ENCODE measurements around the gene LRBA.
A peak's percentile ranks its signal among the peaks of the same experiment; 100 is the strongest.

LRBA gene

GRCh38 chr4:150231107-150231770 is 783.8 kb downstream of the LRBA start:
- no peak for TF ChIP-seq CTCF (IDR thresholded peaks at IDR 0.05; ENCODE audit: low read depth, low read length, missing control alignments)
- in situ Hi-C loops (cut with HindIII; ENCODE audit: low sequenced_read_pairs) = no loop called here
- DNase-seq (ENCODE audit: low read depth) = no peak
- no peak overlapping the region for H3K4me3 ChIP-seq (ENCODE audit: low read depth, low read length)

DNA sequence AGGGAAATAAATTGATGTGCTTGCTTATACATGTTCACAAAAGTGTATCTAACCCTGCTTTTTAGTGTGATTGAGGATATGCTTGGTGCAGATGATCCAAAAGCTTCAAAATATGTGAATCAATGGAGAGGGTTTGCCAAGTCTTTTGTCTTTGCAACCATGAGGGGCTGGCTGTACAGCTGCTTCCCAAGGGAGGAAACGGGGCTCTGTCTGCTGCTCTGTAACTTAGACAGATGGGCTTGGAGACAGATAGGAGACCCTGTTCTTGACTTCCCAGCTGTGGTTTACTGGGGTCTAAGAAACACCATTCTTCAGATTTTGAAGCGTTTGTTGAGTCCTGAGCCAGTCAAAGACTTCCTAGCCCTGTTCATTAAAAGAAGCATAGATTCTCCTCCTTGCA is 784.5 kb downstream of the LRBA start:
- H3K4me3 ChIP-seq (ENCODE audit: low read depth, low read length) = no peak overlapping the region
- in situ Hi-C loops (cut with HindIII; ENCODE audit: low sequenced_read_pairs) = no loop called here
- no peak for DNase-seq (ENCODE audit: low read depth)

GRCh38 chr4:150229520-150229919 is 785.6 kb downstream of the LRBA start:
- no peak overlapping the region for H3K4me3 ChIP-seq (ENCODE audit: low read depth, low read length)
- no peak for TF ChIP-seq CTCF (IDR thresholded peaks at IDR 0.05; ENCODE audit: low read depth, low read length, missing control alignments)
- DNase-seq (ENCODE audit: low read depth) = peak; percentile 70
- in situ Hi-C loops (cut with HindIII; ENCODE audit: low sequenced_read_pairs) = no loop called here

More for the DNA sequence above, 784.5 kb downstream of the LRBA start:
- TF ChIP-seq CTCF (IDR thresholded peaks at IDR 0.05; ENCODE audit: low read depth, low read length, missing control alignments) = no peak

DNA sequence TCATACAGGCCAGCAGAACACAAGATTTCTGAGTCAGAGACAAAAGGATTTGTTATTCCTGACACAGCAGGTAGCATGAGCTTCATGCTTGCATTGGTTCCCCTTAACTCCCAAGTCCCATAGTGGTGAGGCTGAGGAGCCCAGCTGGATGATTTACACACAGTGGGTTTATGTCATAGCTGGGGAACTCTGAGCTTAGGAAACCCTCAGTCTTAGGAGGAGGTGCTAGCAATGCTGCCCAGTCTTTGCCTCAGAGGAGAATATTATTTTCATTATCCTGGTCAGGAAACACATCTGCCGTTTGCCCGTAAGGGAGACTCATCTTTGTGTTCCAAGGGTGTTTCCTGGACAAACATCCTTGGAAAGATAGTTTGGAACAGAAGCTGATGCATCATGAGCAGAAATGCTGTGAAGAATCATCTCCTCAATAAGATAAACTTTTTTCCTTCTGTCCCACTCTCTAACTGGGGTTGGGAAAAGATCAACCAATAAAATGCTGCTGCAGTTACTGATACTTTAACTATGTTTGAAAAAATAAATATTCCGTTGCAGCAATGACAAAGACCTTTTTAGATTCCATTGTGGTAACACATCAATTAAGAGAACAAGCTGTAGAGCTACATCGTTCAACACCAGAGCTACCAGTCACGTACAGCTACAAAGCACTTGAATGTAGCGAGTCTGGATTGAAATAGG is 790.0 kb downstream of the LRBA start:
- no peak for TF ChIP-seq CTCF (IDR thresholded peaks at IDR 0.05; ENCODE audit: low read depth, low read length, missing control alignments)
- peak overlapping the region; percentile 13 for H3K4me3 ChIP-seq (ENCODE audit: low read depth, low read length)
- in situ Hi-C loops (cut with HindIII; ENCODE audit: low sequenced_read_pairs) = loop anchor here (5.0 kb wide), 1 partner anchor 52 kb away; no protein-coding TSS in a partner anchor
- DNase-seq (ENCODE audit: low read depth) = peak; percentile 95

GRCh38 chr4:150219841-150220240 is 795.2 kb downstream of the LRBA start:
- in situ Hi-C loops (cut with HindIII; ENCODE audit: low sequenced_read_pairs) = loop anchor here (5.0 to 10.0 kb wide), 2 partner anchors 57 to 205 kb away; no protein-coding TSS in a partner anchor
- H3K4me3 ChIP-seq (ENCODE audit: low read depth, low read length) = no peak overlapping the region
- DNase-seq (ENCODE audit: low read depth) = no peak
- no peak for TF ChIP-seq CTCF (IDR thresholded peaks at IDR 0.05; ENCODE audit: low read depth, low read length, missing control alignments)

DNA sequence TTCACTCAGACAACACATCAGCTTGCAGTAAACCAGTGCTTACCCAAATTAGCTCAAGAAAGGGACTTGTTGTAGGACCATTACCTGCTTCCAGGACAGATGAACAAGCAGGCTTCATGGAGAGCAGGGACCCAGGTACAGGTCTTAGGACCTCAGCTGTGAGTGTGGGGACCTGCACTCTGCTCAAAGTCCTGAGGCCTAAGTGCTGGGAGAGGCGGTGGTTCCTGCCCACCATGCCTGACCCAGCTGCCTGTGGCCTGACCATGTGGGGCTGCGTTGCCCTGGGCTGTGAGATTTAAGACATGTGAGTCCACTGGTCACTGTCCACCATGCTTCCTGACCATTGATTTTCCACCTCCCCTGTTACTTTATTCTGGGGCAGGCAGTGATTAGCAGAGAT is 796.6 kb downstream of the LRBA start:
- in situ Hi-C loops (cut with HindIII; ENCODE audit: low sequenced_read_pairs) = loop anchor here (10.0 kb wide), 1 partner anchor 204 kb away; no protein-coding TSS in a partner anchor

More for the DNA sequence above, 796.6 kb downstream of the LRBA start:
- no peak for DNase-seq (ENCODE audit: low read depth)
- TF ChIP-seq CTCF (IDR thresholded peaks at IDR 0.05; ENCODE audit: low read depth, low read length, missing control alignments) = no peak
- H3K4me3 ChIP-seq (ENCODE audit: low read depth, low read length) = no peak overlapping the region

Data from astrocyte of the cerebellum (primary cell).